ENCODE data around the gene MYO1E. TPM values are rescaled to one million over a fixed set of nuclear protein-coding genes. Genes with fewer than 3 reads are reported as not detected.
"Not testable (repeated sequence)": the region's sequence is repeated elsewhere in the genome, so short reads cannot be mapped to it uniquely, and the experiment has no call there.

Gene MYO1E
- total RNA-seq, 1 donor: 17.3 TPM

- Histone ChIP-seq H3K4me1 (ENCODE audit: insufficient read depth, low read length) (peaks cover 39% of the 10 kb centered on the region), H3K4me3 (ENCODE audit: low read length) (no peak overlapping the region), H3K27me3 (ENCODE audit: insufficient read depth, low read length) (no peaks in the 10 kb centered on the region), H3K9me3 (ENCODE audit: low read depth, low read length) (no peaks in the 10 kb centered on the region)
Observed at GRCh38 chr15:59347915-59348314, 24.8 kb downstream of the MYO1E start.

- Histone ChIP-seq H3K27me3 (ENCODE audit: insufficient read depth, low read length) (no peaks in the 10 kb centered on the region), H3K4me3 (ENCODE audit: low read length) (no peak overlapping the region), H3K9me3 (ENCODE audit: low read depth, low read length) (no peaks in the 10 kb centered on the region), H3K4me1 (ENCODE audit: insufficient read depth, low read length) (peaks cover 29% of the 10 kb centered on the region)
Observed at GRCh38 chr15:59346951-59347350, 25.7 kb downstream of the MYO1E start.

- no peaks in the 10 kb centered on the region for H3K27me3 ChIP-seq (ENCODE audit: insufficient read depth, low read length)
- no peaks in the 10 kb centered on the region for H3K9me3 ChIP-seq (ENCODE audit: low read depth, low read length)
- no peak overlapping the region for H3K4me3 ChIP-seq (ENCODE audit: low read length)
- H3K4me1 ChIP-seq (ENCODE audit: insufficient read depth, low read length): peaks cover 17% of the 10 kb centered on the region
Observed at GRCh38 chr15:59345326-59345725, 27.3 kb downstream of the MYO1E start.

- H3K9me3 ChIP-seq (ENCODE audit: low read depth, low read length): no peaks in the 10 kb centered on the region
- H3K4me1 ChIP-seq (ENCODE audit: insufficient read depth, low read length): peaks cover 7% of the 10 kb centered on the region
- H3K4me3 ChIP-seq (ENCODE audit: low read length): no peak overlapping the region
- no peaks in the 10 kb centered on the region for H3K27me3 ChIP-seq (ENCODE audit: insufficient read depth, low read length)
Observed at GRCh38 chr15:59344311-59344710, 28.4 kb downstream of the MYO1E start.

GRCh38 chr15:59340325-59340724, 32.3 kb downstream of the MYO1E start:
- Histone ChIP-seq H3K4me1 (ENCODE audit: insufficient read depth, low read length) (no peaks in the 10 kb centered on the region), H3K27me3 (ENCODE audit: insufficient read depth, low read length) (no peaks in the 10 kb centered on the region), H3K9me3 (ENCODE audit: low read depth, low read length) (no peaks in the 10 kb centered on the region), H3K4me3 (ENCODE audit: low read length) (no peak overlapping the region)

GRCh38 chr15:59339252-59339672, 33.4 kb downstream of the MYO1E start:
- Histone ChIP-seq H3K9me3 (ENCODE audit: low read depth, low read length) (no peaks in the 10 kb centered on the region), H3K27me3 (ENCODE audit: insufficient read depth, low read length) (no peaks in the 10 kb centered on the region), H3K4me3 (ENCODE audit: low read length) (no peak overlapping the region), H3K4me1 (ENCODE audit: insufficient read depth, low read length) (no peaks in the 10 kb centered on the region)

GRCh38 chr15:59338414-59338813, 34.3 kb downstream of the MYO1E start:
- H3K4me1 ChIP-seq (ENCODE audit: insufficient read depth, low read length): peaks cover 3% of the 10 kb centered on the region

GRCh38 chr15:59336725-59337124, 35.9 kb downstream of the MYO1E start:
- H3K4me1 ChIP-seq (ENCODE audit: insufficient read depth, low read length); H3K4me3 ChIP-seq (ENCODE audit: low read length); H3K9me3 ChIP-seq (ENCODE audit: low read depth, low read length): not testable (repeated sequence)

More at GRCh38 chr15:59338414-59338813, 34.3 kb downstream of the MYO1E start:
- H3K27me3 ChIP-seq (ENCODE audit: insufficient read depth, low read length): no peaks in the 10 kb centered on the region
- no peak overlapping the region for H3K4me3 ChIP-seq (ENCODE audit: low read length)
- H3K9me3 ChIP-seq (ENCODE audit: low read depth, low read length): no peaks in the 10 kb centered on the region

GRCh38 chr15:59335207-59335786, 37.4 kb downstream of the MYO1E start:
- peaks cover 8% of the 10 kb centered on the region for H3K4me1 ChIP-seq (ENCODE audit: insufficient read depth, low read length)
- no peak overlapping the region for H3K4me3 ChIP-seq (ENCODE audit: low read length)
- H3K9me3 ChIP-seq (ENCODE audit: low read depth, low read length): no peaks in the 10 kb centered on the region
- H3K27me3 ChIP-seq (ENCODE audit: insufficient read depth, low read length): no peaks in the 10 kb centered on the region

More at GRCh38 chr15:59336725-59337124, 35.9 kb downstream of the MYO1E start:
- not testable (repeated sequence) for H3K27me3 ChIP-seq (ENCODE audit: insufficient read depth, low read length)

- H3K27me3 ChIP-seq (ENCODE audit: insufficient read depth, low read length): no peaks in the 10 kb centered on the region
- no peaks in the 10 kb centered on the region for H3K9me3 ChIP-seq (ENCODE audit: low read depth, low read length)
- no peak overlapping the region for H3K4me3 ChIP-seq (ENCODE audit: low read length)
- peaks cover 13% of the 10 kb centered on the region for H3K4me1 ChIP-seq (ENCODE audit: insufficient read depth, low read length)
Observed at GRCh38 chr15:59334076-59334415, 38.6 kb downstream of the MYO1E start.

GRCh38 chr15:59333401-59334075, 39.1 kb downstream of the MYO1E start:
- peaks cover 19% of the 10 kb centered on the region for H3K4me1 ChIP-seq (ENCODE audit: insufficient read depth, low read length)
- no peaks in the 10 kb centered on the region for H3K27me3 ChIP-seq (ENCODE audit: insufficient read depth, low read length)
- no peaks in the 10 kb centered on the region for H3K9me3 ChIP-seq (ENCODE audit: low read depth, low read length)
- H3K4me3 ChIP-seq (ENCODE audit: low read length): no peak overlapping the region

GRCh38 chr15:59332009-59332408, 40.7 kb downstream of the MYO1E start:
- Histone ChIP-seq H3K9me3 (ENCODE audit: low read depth, low read length) (no peaks in the 10 kb centered on the region), H3K27me3 (ENCODE audit: insufficient read depth, low read length) (no peaks in the 10 kb centered on the region), H3K4me1 (ENCODE audit: insufficient read depth, low read length) (peaks cover 34% of the 10 kb centered on the region), H3K4me3 (ENCODE audit: low read length) (no peak overlapping the region)

GRCh38 chr15:59330649-59331048, 42.0 kb downstream of the MYO1E start:
- H3K4me3 ChIP-seq (ENCODE audit: low read length): no peak overlapping the region
- H3K27me3 ChIP-seq (ENCODE audit: insufficient read depth, low read length): no peaks in the 10 kb centered on the region
- no peaks in the 10 kb centered on the region for H3K9me3 ChIP-seq (ENCODE audit: low read depth, low read length)
- H3K4me1 ChIP-seq (ENCODE audit: insufficient read depth, low read length): peaks cover 37% of the 10 kb centered on the region

GRCh38 chr15:59329570-59330350, 42.9 kb downstream of the MYO1E start:
- H3K4me1 ChIP-seq (ENCODE audit: insufficient read depth, low read length): peaks cover 37% of the 10 kb centered on the region
- no peaks in the 10 kb centered on the region for H3K27me3 ChIP-seq (ENCODE audit: insufficient read depth, low read length)
- no peaks in the 10 kb centered on the region for H3K9me3 ChIP-seq (ENCODE audit: low read depth, low read length)
- no peak overlapping the region for H3K4me3 ChIP-seq (ENCODE audit: low read length)

- Histone ChIP-seq H3K4me1 (ENCODE audit: insufficient read depth, low read length) (peaks cover 37% of the 10 kb centered on the region), H3K9me3 (ENCODE audit: low read depth, low read length) (no peaks in the 10 kb centered on the region), H3K27me3 (ENCODE audit: insufficient read depth, low read length) (no peaks in the 10 kb centered on the region), H3K4me3 (ENCODE audit: low read length) (no peak overlapping the region)
Observed at GRCh38 chr15:59329091-59329490, 43.6 kb downstream of the MYO1E start.

Data from mononuclear cell (primary cell).